Uterus (tissue), 2 donors: ENCODE data around the gene FANCM.

Experiments used
- CTCF ChIP-seq, 4 experiments: fragments of 200-600 bp in 2 of 4; fragments of 450-650 bp in 2 of 4; sonication (generic) in 2 of 4; IDR thresholded peaks; one replicate each; pipeline ENCODE4 v1.5.1; 2016 to 2019; ENCODE audit warnings: antibody characterized with exemption in 4 of 4, mild to moderate bottlenecking in 2 of 4, moderate library complexity in 1 of 4
- POLR2A ChIP-seq, 2 donors: fragments of 450-650 bp; IDR thresholded peaks; one replicate each; pipeline ENCODE4 v1.6.1; 2016; ENCODE audit warnings: antibody characterized with exemption in 2 of 2, mild to moderate bottlenecking in 1 of 2, moderate library complexity in 1 of 2

- no peak for TF ChIP-seq POLR2A (IDR thresholded peaks at IDR 0.05)
- no peak for TF ChIP-seq CTCF (IDR thresholded peaks at IDR 0.05)
These were observed 6.6 kb upstream of the FANCM start for GRCh38 chr14:45128963-45129629.
